H9 (cell line): ENCODE data around the gene ZNF613. TPM values are rescaled to one million over a fixed set of nuclear protein-coding genes. Genes with fewer than 3 reads are reported as not detected.

Experiments
- DNase-seq: peaks from one replicate; pipeline ENCODE4 v3.0.0-alpha.2; 2017
- H2AFZ ChIP-seq: one replicate; pipeline ENCODE4 v1.6.1; 2013; ENCODE audit warnings: mild to moderate bottlenecking, low read length, control low read depth, moderate library complexity
- H2AK5ac ChIP-seq: 2 replicates; pipeline ENCODE4 v1.6.1; 2013; ENCODE audit warnings: low read length, control low read depth, mixed read lengths; ENCODE audit not compliant: insufficient read length
- H2BK120ac ChIP-seq: one replicate; pipeline ENCODE4 v1.6.1; 2013; ENCODE audit warnings: low read depth, mild to moderate bottlenecking, low read length, control low read depth, inconsistent platforms; ENCODE audit not compliant: poor library complexity, severe bottlenecking
- H2BK12ac ChIP-seq: 2 replicates; pipeline ENCODE4 v1.6.1; 2013; ENCODE audit warnings: low read length, control low read depth, mixed read lengths, low read depth; ENCODE audit not compliant: insufficient read length
- H2BK15ac ChIP-seq: 2 replicates; pipeline ENCODE4 v1.6.1; 2013; ENCODE audit warnings: low read depth, low read length, control low read depth
- H2BK20ac ChIP-seq: one replicate; pipeline ENCODE4 v1.6.1; 2013; ENCODE audit warnings: low read depth, mild to moderate bottlenecking, low read length, control low read depth, inconsistent platforms; ENCODE audit not compliant: poor library complexity, severe bottlenecking
- H2BK5ac ChIP-seq: 2 replicates; pipeline ENCODE4 v1.6.1; 2013; ENCODE audit warnings: low read length, control low read depth, mixed read lengths; ENCODE audit not compliant: insufficient read length
- H3K14ac ChIP-seq: 2 replicates; pipeline ENCODE4 v1.6.1; 2013; ENCODE audit warnings: low read length, control low read depth; ENCODE audit not compliant: insufficient read depth
- H3K18ac ChIP-seq: 2 replicates; pipeline ENCODE4 v1.6.1; 2013; ENCODE audit warnings: low read depth, mild to moderate bottlenecking, mixed read lengths, low read length, control low read depth; ENCODE audit not compliant: insufficient read length
- H3K23ac ChIP-seq: 2 replicates; pipeline ENCODE4 v1.6.1; 2013; ENCODE audit warnings: low read length, control low read depth, mixed read lengths, low read depth; ENCODE audit not compliant: insufficient read length
- H3K23me2 ChIP-seq: 2 replicates; pipeline ENCODE4 v1.6.1; 2013; ENCODE audit warnings: low read depth, mild to moderate bottlenecking, mixed read lengths, low read length, control low read depth; ENCODE audit not compliant: insufficient read length, poor library complexity, severe bottlenecking
- H3K27ac ChIP-seq: 2 replicates; pipeline ENCODE4 v1.5.1; 2013; ENCODE audit warnings: low read length, control low read depth, mixed read lengths, low read depth; ENCODE audit not compliant: insufficient read length
- H3K27me3 ChIP-seq: 2 replicates; pipeline ENCODE4 v1.6.1; 2013; ENCODE audit warnings: low read length, control low read depth, inconsistent platforms; ENCODE audit not compliant: insufficient read depth
- H3K4ac ChIP-seq: 2 replicates; pipeline ENCODE4 v1.6.1; 2013; ENCODE audit warnings: low read depth, mild to moderate bottlenecking, control low read depth, inconsistent platforms, low read length, moderate library complexity
- H3K4me1 ChIP-seq: 2 replicates; pipeline ENCODE4 v1.6.1; 2013; ENCODE audit warnings: low read length, control low read depth, inconsistent platforms; ENCODE audit not compliant: insufficient read depth
- H3K4me2 ChIP-seq: 2 replicates; pipeline ENCODE4 v1.6.1; 2013; ENCODE audit warnings: low read length, control low read depth, mixed read lengths; ENCODE audit not compliant: insufficient read length, insufficient read depth
- H3K56ac ChIP-seq: 2 replicates; pipeline ENCODE4 v1.6.1; 2013; ENCODE audit warnings: low read depth, mild to moderate bottlenecking, mixed read lengths, low read length, control low read depth; ENCODE audit not compliant: insufficient read length
- H3K79me1 ChIP-seq: 2 replicates; pipeline ENCODE4 v1.6.1; 2013; ENCODE audit warnings: low read depth, mild to moderate bottlenecking, moderate library complexity, low read length, control low read depth, inconsistent platforms; ENCODE audit not compliant: insufficient read depth, poor library complexity, severe bottlenecking
- H3K79me2 ChIP-seq: 2 replicates; pipeline ENCODE4 v1.6.1; 2013; ENCODE audit warnings: low read length, control low read depth, inconsistent platforms; ENCODE audit not compliant: insufficient read depth
- H3K9ac ChIP-seq: 2 replicates; pipeline ENCODE4 v1.6.1; 2013; ENCODE audit warnings: low read length, control low read depth, mixed read lengths; ENCODE audit not compliant: insufficient read length; ENCODE audit errors: extremely low read depth
- H3K9me3 ChIP-seq: one replicate; pipeline ENCODE4 v1.6.1; 2013; ENCODE audit warnings: low read depth, low read length, inconsistent platforms; ENCODE audit not compliant: control insufficient read depth
- H3T11ph ChIP-seq: one replicate; pipeline ENCODE4 v1.6.1; 2013; ENCODE audit warnings: mild to moderate bottlenecking, low read length, control low read depth, inconsistent platforms
- H4K20me1 ChIP-seq: one replicate; pipeline ENCODE4 v1.6.1; 2013; ENCODE audit not compliant: control insufficient read depth, insufficient read length, insufficient read depth
- H4K5ac ChIP-seq: 2 replicates; pipeline ENCODE4 v1.6.1; 2013; ENCODE audit warnings: low read depth, mild to moderate bottlenecking, mixed read lengths, low read length, control low read depth; ENCODE audit not compliant: insufficient read length
- H4K8ac ChIP-seq: replicated peaks from 2 replicates; pipeline ENCODE4 v1.6.1; 2013; ENCODE audit warnings: low read length, control low read depth, mixed read lengths, low read depth; ENCODE audit not compliant: insufficient read length
- H4K91ac ChIP-seq: 2 replicates; pipeline ENCODE4 v1.6.1; 2013; ENCODE audit warnings: low read depth, mild to moderate bottlenecking, moderate library complexity, mixed read lengths, low read length, control low read depth; ENCODE audit not compliant: insufficient read length
- H3K27ac Mint-ChIP-seq, 3 experiments: 2 replicates in 2 of 3; 3 replicates in 1 of 3; pipeline ENCODE4 v1.8.0; 2020 to 2021; ENCODE audit warnings: mixed read lengths in 3 of 3, mild to moderate bottlenecking in 1 of 3, moderate library complexity in 1 of 3
- H3K27me3 Mint-ChIP-seq: 2 replicates; pipeline ENCODE4 v1.8.0; 2021; ENCODE audit warnings: low read depth, mild to moderate bottlenecking, moderate library complexity, mixed read lengths
- H3K36me3 Mint-ChIP-seq, 3 experiments: 2 replicates in 2 of 3; 3 replicates in 1 of 3; pipeline ENCODE4 v1.8.0; 2020 to 2021; ENCODE audit warnings: low read depth in 3 of 3, mixed read lengths in 3 of 3; ENCODE audit not compliant: insufficient read depth in 1 of 3
- H3K4me1 Mint-ChIP-seq, 2 experiments: 2 replicates each; pipeline ENCODE4 v1.8.0; 2020; ENCODE audit warnings: mixed read lengths in 2 of 2
- H3K4me3 Mint-ChIP-seq, 2 experiments: 2 replicates in 1 of 2; 3 replicates in 1 of 2; pipeline ENCODE4 v1.8.0; 2020 to 2021; ENCODE audit warnings: mild to moderate bottlenecking in 2 of 2, mixed read lengths in 2 of 2, moderate library complexity in 1 of 2
- H3K9me3 Mint-ChIP-seq, 2 experiments: 2 replicates in 1 of 2; 3 replicates in 1 of 2; pipeline ENCODE4 v1.8.0; 2020; ENCODE audit warnings: mild to moderate bottlenecking in 2 of 2, mixed read lengths in 2 of 2, moderate library complexity in 1 of 2
- WGBS: extraction: QIAGEN DNeasy Blood & Tissue Kit; methylation state at CpG from one replicate; pipeline ENCODE4 v1.1.7; 2013; ENCODE audit warnings: missing lambda C conversion rate, low lambda C conversion rate, mixed read lengths; ENCODE audit not compliant: insufficient read length; ENCODE audit errors: extremely low coverage; 5-methylcytosine and 5-hydroxymethylcytosine counted together
- total RNA-seq: library from RNA; stranded (reverse); gene quantifications from 2 replicates; pipeline ENCODE4 v1.2.1, GENCODE V29; 2021
- TF ChIP-seq, protein P1 (sequence below): fragments of 200-600 bp; sonication (generic); conservative IDR thresholded peaks from 3 replicates; pipeline ENCODE4 v1.8.0; 2021; ENCODE audit warnings: antibody characterized with exemption, mild to moderate bottlenecking

The ZNF613 gene
- total RNA-seq, 1 experiment from 2014 or later = 20.6 TPM

DNA sequence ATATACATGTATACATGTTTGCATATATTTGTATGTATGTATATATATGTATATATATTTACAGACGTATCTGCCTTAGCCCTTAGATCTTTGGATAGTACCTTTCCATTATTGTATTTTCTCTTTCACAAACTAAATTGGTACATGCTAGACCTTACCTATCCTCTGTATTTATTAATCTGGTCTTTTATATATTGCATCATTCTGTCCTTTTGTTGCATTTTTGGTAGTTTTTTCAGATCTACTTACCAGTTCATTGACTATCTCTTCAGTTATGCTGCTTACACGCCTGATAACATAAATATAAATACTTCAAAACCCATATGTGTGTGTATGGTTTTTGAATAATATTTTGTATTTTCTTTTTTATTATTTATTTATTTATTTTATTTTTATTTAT, 11.7 kb downstream of the ZNF613 start:
- Histone ChIP-seq H3T11ph (no peak overlapping the region), H3K9me3 (peaks cover 72% of the 10 kb centered on the region), H2BK12ac (no peak overlapping the region), H3K9ac (no peak overlapping the region), H2AFZ (no peak overlapping the region), H2BK15ac (no peak overlapping the region), H3K4ac (no peak overlapping the region), H2BK20ac (no peak overlapping the region), H3K27ac (no peak overlapping the region), H2AK5ac (no peak overlapping the region), H3K27me3 (no peaks in the 10 kb centered on the region), H4K5ac (no peak overlapping the region), H3K56ac (no peak overlapping the region), H3K4me2 (no peak overlapping the region), H4K91ac (no peak overlapping the region), H4K8ac (no peak overlapping the region), H3K23ac (no peak overlapping the region), H3K4me1 (no peaks in the 10 kb centered on the region), H4K20me1 (no peaks in the 10 kb centered on the region), H3K79me2 (no peaks in the 10 kb centered on the region), H3K79me1 (no peaks in the 10 kb centered on the region), H3K18ac (no peak overlapping the region), H2BK5ac (no peak overlapping the region), H3K14ac (no peak overlapping the region), H2BK120ac (no peak overlapping the region), H3K23me2 (no peaks in the 10 kb centered on the region)
- Mint-ChIP-seq H3K9me3 (peaks cover 59 to 68% of the 10 kb centered on the region in 2 experiments), H3K4me3 (no peak overlapping the region), H3K4me1 (no peaks in the 10 kb centered on the region), H3K36me3 (peaks cover 92 to 100% (median 96%) of the 10 kb centered on the region in 3 experiments), H3K27ac (no peak overlapping the region), H3K27me3 (peaks cover 2% of the 10 kb centered on the region; the same call in 1 of the 2 replicates)
- TF ChIP-seq, protein P1, sequence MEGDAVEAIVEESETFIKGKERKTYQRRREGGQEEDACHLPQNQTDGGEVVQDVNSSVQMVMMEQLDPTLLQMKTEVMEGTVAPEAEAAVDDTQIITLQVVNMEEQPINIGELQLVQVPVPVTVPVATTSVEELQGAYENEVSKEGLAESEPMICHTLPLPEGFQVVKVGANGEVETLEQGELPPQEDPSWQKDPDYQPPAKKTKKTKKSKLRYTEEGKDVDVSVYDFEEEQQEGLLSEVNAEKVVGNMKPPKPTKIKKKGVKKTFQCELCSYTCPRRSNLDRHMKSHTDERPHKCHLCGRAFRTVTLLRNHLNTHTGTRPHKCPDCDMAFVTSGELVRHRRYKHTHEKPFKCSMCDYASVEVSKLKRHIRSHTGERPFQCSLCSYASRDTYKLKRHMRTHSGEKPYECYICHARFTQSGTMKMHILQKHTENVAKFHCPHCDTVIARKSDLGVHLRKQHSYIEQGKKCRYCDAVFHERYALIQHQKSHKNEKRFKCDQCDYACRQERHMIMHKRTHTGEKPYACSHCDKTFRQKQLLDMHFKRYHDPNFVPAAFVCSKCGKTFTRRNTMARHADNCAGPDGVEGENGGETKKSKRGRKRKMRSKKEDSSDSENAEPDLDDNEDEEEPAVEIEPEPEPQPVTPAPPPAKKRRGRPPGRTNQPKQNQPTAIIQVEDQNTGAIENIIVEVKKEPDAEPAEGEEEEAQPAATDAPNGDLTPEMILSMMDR = no peak
- no CpG with 5 or more reads among the region's 2 CpGs for WGBS
- no peak for DNase-seq
